Pons (tissue), 1 donor: ENCODE results near the gene GIT1.

Experiments used
- DNase-seq: peaks from one replicate; pipeline ENCODE4 v3.0.0-alpha.2; 2016; ENCODE audit warnings: low spot score

The GIT1 gene

DNA sequence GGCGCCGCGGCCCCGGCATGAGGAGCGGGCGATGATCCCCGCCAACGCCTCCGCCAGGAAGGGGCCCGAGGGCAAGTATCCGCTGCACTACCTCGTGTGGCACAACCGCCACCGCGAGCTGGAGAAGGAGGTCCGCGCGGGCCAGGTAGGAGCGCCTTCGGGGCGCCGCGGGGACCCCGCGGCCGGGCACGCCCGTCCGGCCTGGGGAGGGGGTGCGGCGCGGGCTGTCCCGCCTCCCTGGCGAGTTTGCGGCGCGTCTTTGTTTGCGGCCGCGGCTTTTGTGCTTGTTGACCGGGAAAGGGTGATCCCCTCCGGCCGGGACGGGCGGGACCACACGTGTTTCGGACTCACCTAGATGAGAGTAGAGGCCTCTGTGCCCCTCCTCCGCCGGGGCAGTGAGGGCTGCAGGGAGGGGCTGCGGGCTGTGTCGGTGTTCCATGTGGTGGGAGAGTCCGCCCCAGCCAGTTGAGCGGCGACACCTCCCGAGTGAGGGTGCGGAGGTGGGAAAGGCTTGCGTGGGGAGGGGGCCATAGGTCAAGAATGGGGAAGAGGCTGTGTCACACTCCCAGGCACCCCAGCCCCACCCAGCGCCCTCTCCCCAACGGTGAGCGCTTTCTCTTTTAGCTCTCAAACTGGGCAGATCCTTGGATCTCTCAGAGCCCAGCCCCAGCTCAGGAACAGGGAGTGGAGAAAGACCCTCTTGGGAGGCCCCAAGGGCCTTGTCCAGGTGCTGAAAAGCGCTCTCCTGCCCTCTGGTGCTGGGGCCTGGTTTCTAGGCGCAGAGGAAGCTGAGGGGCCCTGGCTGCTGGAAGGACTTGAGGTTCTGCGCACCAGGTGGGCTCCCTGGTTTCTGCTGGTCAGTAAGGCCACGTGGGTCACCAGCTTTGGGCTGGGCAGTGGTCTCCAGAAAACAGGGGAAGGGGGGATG, 4.4 kb upstream of the GIT1 start:
- DNase-seq: no peak

DNA sequence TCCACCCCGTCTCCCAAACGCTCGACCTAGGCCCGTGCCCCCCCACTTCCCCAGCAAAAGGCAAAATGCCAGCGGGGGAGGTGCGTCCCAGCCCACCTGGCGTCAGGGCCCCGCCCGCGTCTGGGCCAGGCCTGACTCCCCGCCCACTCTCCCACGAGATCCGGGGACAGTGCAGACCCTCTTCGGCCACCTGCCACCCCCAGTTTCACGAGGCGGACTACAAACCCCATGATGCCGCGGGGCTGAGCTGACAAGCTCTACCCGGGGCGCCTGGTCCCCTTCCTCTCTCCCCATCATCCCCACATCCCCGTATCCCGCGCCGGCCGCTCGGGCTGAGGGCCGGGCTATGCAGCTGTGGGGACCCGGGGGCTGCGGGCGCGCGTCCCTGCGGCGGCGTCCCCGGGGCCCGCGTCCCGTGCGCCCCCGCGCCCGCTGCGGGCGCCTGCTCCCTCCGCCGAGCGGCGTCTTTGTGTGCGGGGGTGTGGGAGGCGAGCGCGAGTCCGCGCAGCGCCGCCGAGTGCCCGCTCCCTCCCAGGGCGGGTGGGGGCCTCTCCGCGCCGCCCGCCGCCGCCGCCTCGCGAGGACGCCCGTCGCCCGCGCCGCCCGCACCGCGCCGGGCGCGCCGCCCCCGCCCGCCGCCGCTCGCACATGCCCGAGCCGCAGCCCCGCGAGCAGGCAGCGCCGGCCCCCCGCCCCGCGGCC, 3.6 kb upstream of the GIT1 start, which contains the start of gene ANKRD13B:
Gene ANKRD13B (plus strand): TSS at position 283 of the 702 bp plus-strand sequence. CDS start 490 bp downstream, outside the sequence.
- no peak for DNase-seq

DNA sequence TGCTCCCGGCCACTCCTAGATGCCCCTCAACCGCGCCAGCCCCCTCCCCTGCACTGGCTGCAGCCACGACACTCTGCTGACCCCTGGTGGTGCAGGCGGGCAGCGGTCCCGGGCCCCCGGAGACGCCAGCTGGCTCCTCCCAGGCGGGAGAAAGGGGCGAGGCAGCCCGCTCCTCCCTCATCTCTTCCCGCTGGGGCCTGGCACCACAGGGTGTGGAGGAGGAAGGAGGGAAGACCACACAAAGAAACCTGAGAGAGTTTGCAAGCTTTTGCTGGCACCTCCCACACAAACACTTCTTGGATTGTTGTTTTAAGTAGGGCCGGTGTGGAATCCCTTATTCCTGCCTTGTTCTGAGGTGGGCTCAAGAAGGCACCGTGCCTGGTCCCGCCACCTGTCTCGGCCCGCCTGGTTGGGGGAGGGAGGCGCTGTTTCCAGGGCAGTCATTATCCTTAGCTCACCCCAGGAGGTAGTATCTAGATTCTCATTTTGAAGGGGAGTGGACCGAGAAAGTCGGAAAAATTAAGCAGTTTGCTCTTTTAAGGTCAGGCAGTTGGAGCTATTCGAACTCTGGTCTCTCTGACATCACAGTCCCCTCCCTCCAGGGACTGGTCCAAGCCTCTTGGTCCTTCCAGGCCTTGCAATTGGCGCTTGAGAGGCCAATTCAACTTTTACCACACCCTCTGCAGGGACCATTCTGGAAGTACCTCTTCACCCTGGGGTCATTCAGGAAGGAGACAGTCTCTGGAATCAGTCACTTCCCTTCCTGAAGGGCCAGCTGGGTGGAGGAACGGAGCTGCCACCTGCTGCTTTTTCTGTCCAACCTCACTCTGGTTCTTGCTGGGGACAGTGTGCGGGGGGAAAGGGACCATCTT, 2.5 kb upstream of the GIT1 start:
- DNase-seq: peak; percentile 84

DNA sequence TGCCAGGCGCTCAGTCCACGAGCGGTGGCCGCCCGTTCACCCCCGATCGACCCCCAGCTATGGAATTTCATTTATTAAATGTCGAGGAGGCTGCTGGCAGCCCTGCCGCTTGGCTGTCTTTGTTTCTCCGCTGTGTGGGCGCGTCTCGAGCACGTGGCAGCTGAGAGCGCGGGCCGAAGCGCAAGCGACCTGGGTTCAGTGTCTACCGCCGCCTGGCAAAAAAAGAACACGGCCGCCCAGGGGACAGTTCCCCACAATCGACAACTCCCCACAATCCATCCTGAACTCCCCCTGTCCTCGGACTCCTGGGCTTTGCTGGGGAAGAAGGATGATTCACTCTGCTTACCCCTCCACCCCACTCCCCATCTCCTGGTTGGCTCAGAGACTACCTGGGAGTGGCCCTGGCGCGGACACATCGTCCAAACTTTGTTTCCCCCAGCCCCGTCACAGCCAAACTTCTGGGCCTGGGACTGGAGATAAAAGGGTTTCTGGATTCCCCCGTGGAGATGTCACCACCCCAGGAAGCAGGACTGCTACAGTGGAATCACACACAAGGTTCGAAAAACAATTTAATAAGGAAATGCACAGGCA, 1.8 kb upstream of the GIT1 start:
- DNase-seq: no peak

DNA sequence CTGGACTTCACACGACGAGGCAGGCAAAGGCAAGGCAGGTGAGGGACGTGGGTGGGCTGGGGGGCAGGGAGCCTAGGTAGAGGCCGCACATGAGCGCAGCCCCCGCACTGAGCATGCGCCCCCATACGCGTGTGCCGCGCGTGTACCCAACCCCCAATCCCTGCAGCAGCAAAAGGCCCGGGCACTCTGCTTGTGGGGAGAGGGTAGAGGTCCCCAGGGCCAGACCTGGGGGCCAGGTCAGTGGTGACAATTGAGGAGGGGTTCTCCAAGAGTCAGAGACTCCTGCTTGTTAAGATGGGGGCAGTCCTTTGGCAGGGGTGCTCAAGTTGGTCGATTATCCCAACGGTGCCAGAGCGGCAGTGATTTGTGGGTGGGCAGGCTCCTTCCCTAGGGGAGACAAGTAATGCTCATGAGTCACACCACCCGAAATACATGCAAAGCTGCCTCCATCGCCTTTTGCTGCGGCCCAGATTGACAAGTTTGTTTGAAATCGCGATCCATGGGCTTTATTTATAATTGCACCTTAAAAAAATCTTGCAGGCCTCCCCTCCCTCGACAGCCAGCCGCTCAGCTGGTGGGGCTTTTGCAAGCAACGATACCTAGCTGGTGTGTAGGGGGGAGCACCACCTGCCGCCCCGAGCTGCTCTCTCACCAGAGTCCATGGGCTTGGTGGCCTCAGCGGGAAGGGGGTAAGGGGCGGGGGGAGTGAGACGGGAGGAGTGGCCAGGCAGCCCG, 1.1 kb upstream of the GIT1 start:
- no peak for DNase-seq

DNA sequence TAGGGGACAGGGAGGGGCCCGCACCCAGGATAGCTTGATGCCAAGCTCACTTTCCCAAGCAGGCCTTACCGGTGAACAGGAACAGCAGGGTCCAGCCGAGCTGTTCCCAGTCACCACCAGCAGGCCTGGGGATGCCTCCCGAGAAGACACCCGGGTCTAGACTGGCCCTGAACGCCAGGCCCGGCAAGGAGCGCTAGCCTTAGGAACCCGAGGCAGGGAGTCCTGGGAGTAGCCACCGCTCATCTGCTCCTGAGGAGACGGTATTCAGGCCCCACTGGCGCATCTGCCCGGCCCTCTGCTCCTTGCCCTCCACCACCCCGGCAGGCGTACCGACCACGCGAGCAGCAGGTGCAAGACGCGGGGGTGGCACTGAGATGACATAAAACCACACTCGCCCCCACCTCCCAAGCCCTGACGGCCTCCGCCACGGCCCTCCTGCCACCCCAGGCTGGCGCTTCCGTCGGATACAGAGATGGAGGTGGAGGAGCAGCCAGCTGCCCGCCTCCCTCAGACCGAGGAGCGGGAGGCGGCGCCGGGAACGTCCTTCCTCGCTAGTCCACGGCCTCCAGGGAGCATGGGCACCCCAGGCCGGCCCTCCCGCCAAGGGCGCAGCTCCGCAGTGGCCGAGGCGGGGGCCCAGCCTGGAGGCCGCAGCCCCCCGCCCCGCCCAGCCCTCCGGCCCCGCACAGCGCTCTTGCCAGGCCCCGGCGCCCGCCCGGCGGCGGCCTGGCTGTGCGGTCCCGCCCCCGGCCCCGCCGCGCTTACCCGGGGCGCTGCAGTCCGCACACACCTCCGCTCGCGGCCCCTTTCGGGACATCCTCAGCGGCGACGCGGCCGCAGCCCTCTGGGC, 661 bp downstream of the GIT1 start:
- no peak for DNase-seq

DNA sequence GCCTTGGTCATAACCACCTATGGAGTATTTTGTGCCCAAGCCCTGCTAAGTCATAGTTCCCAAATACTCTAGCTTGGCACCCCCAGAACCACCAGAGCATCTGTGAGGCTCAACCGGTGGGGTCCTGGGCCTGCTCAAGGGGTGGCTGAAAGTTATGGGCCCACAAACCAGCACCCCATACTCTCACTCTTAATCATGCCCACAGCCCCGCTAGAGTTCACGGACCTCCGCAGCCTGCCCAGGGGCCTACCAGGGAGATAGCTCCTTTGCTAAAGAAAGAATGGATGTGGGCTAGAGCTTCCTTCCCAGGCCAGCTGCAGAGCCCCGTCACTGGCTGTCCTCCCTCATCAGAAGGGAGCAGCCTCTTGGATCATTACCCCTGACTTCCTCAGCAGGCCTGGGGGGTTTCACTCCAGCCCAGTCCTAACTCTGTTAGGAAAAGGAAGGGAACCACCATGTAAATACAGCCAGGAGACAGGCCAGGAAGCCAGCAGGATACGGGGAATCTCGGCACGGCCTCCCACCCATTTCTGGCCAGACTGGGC, 1.4 kb downstream of the GIT1 start:
- DNase-seq: no peak

DNA sequence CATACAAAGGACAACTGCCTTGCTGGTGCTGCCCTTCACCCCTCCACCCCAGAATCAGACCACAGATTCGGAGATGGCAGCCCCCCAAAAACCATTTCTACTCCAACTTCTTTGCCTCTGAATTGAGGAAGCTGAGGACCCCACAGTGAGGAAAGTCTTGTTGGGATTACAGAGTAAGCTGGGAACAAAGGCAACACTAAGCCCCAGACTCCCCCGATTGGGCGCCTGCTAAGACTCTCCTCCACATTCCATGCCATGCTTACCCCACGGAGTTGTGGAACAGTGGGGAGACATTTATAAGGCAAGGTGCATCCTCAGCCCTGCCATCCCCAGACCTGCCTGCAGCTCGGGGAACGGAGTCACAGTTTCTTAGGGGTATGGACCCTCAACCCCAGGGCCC, 1.9 kb downstream of the GIT1 start:
- DNase-seq: no peak

DNA sequence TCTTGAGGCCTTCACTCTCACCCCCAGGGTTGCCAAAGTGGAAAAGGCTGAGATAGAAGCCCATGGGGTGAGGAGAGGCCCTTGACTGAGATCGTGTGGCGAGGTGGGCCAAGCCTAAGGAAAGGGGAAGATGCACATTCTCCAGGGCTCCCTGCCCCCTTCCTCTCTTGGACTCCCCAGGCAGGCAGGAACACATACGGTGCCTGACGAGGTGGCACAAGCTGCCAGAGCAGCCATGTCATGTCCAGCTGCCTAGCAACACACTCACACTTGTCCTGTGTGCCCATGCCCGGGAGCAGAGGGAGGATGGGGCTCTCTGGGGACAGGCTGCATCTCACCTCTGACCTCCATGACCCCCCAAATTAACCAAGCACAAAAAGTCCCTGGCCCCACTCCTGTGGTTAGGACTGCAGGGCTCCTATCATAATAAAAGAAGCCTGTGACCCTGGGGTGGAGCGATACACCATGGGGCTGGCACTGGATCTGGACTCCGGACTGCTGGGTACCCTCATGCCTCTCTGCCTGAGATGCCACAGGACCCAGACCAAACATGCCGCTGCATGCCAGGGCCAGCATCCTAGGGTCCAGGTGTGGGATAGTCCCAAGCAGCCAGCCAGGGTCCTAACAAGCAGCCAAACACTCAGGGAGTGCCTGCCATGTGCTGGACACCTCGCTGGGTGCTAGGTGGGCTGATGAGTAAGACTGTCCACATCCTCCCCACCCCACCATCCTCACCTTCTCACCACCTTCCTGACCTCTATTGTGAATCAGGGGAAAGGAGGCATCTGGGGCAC, 2.6 kb downstream of the GIT1 start:
- no peak for DNase-seq

DNA sequence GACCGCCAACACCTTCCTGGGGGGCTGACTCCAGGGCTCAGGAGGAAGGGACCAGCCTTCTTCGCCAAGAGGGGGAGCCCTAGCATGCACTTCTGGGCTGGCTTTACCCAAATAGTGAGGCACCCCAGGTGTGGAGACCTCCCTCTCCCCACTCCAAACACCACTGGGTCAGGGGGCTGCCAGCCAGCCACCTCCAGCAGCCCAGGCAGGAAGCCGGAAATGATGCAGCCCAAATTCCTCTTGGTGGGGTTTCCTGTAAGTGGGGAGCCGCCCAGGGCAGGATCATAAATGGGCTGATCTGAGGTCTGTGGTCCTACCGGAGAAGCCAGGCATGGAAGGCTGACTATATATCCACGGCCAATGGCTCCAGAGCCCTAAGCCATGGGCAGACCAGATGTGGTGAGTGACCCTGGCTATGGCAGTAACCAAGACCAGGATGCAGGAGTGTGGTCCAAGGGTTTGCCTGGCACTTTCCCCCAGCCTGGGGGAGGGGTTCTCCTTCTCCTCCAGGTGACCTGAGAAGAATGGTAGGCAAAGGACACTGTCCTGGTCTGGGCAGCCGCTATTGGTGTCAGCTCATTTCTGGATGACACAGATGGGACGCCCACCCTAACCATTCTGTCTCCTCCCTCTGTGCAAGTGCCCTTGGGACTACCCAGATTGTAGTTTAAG, 4.2 kb downstream of the GIT1 start:
- DNase-seq: no peak

DNA sequence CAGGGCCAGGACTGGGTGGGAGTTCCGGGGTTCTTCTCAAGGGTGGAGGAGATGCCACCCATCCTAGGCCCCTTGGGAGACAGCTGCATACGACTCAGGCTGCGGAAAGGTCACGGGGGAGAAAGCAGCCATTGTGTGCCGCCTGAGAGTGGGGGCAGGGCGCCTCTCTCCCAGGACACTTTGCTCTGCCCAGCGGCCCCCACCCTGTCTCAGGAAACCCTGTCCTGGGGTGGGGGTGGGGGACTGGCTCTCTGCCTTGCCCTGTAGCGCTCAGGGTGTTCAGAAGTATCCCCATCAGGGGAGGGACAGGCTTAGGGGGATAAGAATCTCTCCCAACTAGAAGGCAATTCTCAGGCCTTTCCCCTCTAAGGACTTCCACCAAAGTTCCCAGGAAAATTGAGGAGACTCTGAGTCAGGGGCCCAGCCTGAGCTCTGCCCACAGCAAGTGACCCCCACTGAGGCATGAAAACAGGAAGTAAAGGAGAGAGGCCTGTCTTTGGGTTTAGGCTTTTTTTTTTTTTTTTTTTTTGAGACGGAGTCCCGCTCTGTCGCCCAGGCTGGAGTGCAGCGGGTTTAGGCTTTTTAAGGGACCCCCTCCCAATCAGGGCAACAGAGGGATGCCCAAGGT, 4.9 kb downstream of the GIT1 start:
- DNase-seq: no peak

DNA sequence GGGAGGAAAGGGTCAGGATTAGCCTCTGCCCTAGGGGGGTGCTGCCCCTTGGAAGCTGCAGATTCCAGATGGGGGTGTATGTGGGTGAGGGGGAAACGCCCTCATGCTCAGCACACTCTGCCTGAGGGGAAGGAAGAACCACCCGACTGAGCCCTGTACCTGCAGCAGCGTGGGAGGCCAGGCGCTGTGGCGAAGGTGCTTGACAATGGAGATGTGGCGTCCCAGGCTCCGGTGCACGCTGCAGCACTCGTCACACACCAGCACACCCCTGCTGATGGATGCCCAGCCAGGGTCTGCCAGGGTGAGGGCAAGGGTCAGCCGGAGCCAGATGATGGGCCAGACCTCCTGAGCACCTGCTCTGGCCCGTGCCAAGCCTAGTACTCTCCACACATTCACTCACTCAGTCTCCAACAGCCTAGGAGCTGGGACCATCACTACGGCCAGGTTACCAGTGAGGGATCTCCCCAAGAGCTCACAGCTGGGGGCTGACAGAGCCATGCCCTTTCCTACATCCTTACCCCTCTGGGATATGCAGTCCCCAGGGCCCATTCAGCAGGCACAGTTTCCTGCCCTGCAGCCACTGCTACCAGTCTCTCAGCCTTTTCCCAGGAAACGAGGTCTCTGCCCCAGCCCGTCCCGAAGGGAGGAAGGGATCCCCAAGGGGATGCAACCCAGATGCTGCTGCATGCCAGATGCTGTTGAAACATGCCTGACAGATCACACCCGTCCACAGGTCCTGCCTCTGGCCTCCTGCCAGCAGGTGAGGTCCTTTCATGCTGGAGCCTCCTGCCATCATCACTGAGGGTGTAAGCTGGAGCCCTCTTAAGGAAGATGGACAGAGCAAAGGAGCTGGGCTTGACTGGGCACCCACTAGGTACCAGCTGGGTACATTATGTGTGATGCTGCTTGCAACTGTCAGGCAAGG, 5.9 kb downstream of the GIT1 start:
- DNase-seq: no peak

DNA sequence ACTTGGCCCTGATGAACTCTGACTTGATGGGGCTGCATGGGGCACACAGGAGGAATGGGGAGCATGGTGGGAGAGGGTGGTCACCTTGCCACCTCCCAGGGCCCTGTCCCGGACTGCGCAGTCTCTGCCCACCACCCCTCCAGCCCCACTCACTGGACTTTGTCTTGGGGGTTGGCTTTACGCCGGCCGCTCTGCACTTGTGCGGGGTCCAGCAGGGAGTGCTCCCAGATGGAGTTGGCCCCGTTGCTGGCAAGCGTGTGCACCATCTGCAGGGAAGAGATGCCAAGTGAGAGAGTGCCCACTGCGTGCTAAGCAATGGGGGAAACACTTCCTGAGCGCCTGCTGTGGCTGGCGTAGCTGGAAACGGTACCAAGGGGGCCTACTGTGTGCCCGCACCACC, 6.7 kb downstream of the GIT1 start:
- DNase-seq: peak; percentile 82

DNA sequence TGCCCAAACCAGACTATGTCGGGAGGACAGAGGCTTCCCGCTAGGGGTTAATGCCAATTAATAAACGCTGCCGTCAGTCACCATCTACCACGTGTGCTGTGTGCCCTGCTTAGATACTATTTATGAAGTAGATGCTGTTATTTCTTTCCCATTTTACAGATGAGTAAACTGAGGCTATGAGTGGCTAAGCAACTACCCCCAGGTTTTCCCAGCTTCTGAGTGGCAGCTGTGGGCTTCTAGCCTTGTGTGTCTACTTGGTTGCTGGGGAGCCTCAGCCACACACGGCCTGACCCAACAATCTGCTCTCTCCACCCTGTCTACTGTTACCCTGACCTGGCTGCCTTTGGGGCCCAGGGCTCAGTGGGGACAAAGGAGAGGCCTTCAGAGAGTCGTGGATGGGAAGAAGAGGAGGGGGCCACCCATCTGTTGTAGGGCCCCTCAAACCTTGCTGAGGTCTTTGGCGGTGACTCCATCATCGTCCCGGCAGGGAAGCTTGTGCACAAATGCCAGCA, 7.1 kb downstream of the GIT1 start:
- no peak for DNase-seq

DNA sequence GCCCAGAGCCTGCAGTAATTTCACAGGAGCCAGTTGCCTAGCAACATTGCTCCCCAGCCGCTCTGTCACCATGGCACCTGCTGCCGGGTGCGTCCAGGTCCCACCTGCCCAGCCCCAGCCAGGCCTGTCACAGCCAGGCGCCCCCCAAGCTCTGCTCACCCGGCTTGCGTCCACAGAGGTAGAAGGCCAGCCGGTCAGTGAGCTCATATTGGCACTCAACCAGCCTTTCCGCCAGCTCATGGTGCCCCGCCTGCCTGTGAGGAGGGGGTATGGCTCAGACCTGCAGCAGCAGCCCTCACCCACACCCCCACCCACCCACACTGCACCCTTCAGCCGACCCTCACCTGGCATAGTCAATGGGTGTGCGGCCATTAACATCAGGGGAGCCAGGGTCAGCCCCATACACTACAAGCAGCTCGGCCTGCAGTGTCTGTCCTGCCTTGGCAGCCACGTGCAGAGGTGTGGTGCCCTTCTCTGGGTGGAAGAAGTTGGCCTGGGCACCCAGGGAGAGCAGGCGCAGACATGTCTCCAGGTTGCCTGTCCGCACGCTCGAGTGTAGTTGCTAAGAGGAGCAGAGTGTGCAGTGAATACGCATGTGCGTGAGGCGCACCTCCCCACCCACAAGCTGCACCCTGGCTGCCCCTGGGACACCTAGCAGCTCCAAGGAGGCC, 7.7 kb downstream of the GIT1 start:
- no peak for DNase-seq
